T-cell (primary cell): ENCODE measurements around the gene HAGHL. TPM values are rescaled to one million over a fixed set of nuclear protein-coding genes. Genes with fewer than 3 reads are reported as not detected.

Experiments used
- ATAC-seq, 4 experiments: fragments of 200-7000 bp in 3 of 4; fragments of 150-1000 bp in 1 of 4; cut with Tn5 transposase; replicated peaks in 1 of 4; 1 replicate in 3 of 4; 2 replicates in 1 of 4; pipeline ENCODE4 v1.10.0; 2021; ENCODE audit warnings: moderate library complexity in 3 of 4, mild to moderate bottlenecking in 2 of 4, moderate number of reproducible peaks in 1 of 4
- CTCF ChIA-PET, 2 donors: fragments of 300-600 bp; sonication (Branson Sonifier 250); formaldehyde crosslinking; loops; one replicate each; lab custom pipeline; 2022; ENCODE audit warnings: antibody characterized with exemption in 2 of 2; lab: Charles Lee
- POLR2A ChIA-PET, 2 donors: fragments of 300-600 bp; sonication (Branson Sonifier 250); formaldehyde crosslinking; loops; one replicate each; lab custom pipeline; 2022; ENCODE audit warnings: antibody characterized with exemption in 2 of 2; lab: Charles Lee
- DNase-seq, 35 experiments: peaks; one replicate each; pipeline versions ENCODE4 v3.0.0 to v3.0.0-alpha.2; 2013 to 2023
- H3K27ac ChIP-seq: one replicate; pipeline ENCODE4 v1.5.1; 2013; ENCODE audit warnings: low read length
- H3K27me3 ChIP-seq, 2 experiments: replicated peaks in 1 of 2; 1 replicate in 1 of 2; 2 replicates in 1 of 2; pipeline versions ENCODE4 v1.6.1 to v1.7.0; 2013; ENCODE audit warnings: low read length in 1 of 2, mixed read lengths in 1 of 2; ENCODE audit not compliant: control insufficient read depth in 2 of 2, insufficient read depth in 2 of 2; ENCODE audit errors: extremely low read depth in 1 of 2
- H3K36me3 ChIP-seq, 2 donors: 1 replicate in 1 of 2; 2 replicates in 1 of 2; pipeline versions ENCODE4 v1.6.1 to v1.7.0; 2013; ENCODE audit warnings: low read length in 1 of 2; ENCODE audit not compliant: control insufficient read depth in 2 of 2, insufficient read depth in 1 of 2; ENCODE audit errors: extremely low read depth in 1 of 2
- H3K4me1 ChIP-seq, 2 experiments: 1 replicate in 1 of 2; 2 replicates in 1 of 2; pipeline versions ENCODE4 v1.6.1 to v1.7.0; 2013; ENCODE audit warnings: low read length in 2 of 2, mixed read lengths in 1 of 2; ENCODE audit not compliant: insufficient read depth in 2 of 2, control insufficient read depth in 1 of 2; ENCODE audit errors: extremely low read depth in 1 of 2
- H3K4me3 ChIP-seq, 2 donors: 1 replicate in 1 of 2; 2 replicates in 1 of 2; pipeline versions ENCODE4 v1.5.1 to v1.7.0; 2013; ENCODE audit warnings: mild to moderate bottlenecking in 2 of 2, low read length in 1 of 2, moderate library complexity in 1 of 2; ENCODE audit not compliant: control insufficient read depth in 1 of 2; ENCODE audit errors: extremely low read depth in 1 of 2
- H3K9me3 ChIP-seq: 2 replicates; pipeline ENCODE4 v1.7.0; 2013
- H3K27ac Mint-ChIP-seq, 2 donors: one replicate each; pipeline ENCODE4 v1.8.0; 2020 to 2021; ENCODE audit warnings: mild to moderate bottlenecking in 2 of 2, mixed read lengths in 2 of 2
- H3K27me3 Mint-ChIP-seq, 2 donors: one replicate each; pipeline ENCODE4 v1.8.0; 2021 to 2022; ENCODE audit warnings: mixed read lengths in 2 of 2
- H3K36me3 Mint-ChIP-seq: one replicate; pipeline ENCODE4 v1.8.0; 2021; ENCODE audit warnings: mixed read lengths
- H3K4me1 Mint-ChIP-seq, 3 donors: one replicate each; pipeline ENCODE4 v1.8.0; 2020 to 2022; ENCODE audit warnings: mixed read lengths in 3 of 3, mild to moderate bottlenecking in 1 of 3
- H3K4me3 Mint-ChIP-seq, 3 donors: one replicate each; pipeline ENCODE4 v1.8.0; 2020 to 2022; ENCODE audit warnings: mild to moderate bottlenecking in 3 of 3, mixed read lengths in 3 of 3, moderate library complexity in 3 of 3
- H3K9me3 Mint-ChIP-seq, 3 donors: one replicate each; pipeline ENCODE4 v1.8.0; 2020 to 2022; ENCODE audit warnings: mixed read lengths in 3 of 3
- WGBS: methylation state at CpG from one replicate; pipeline ENCODE4 v1.1.5; 2013; ENCODE audit warnings: missing lambda C conversion rate; ENCODE audit not compliant: insufficient coverage; 5-methylcytosine and 5-hydroxymethylcytosine counted together
- total RNA-seq, 35 experiments: library from RNA in 6 of 35; stranded (reverse) in 6 of 35; fragments of 120-200 nt in 1 of 35; gene quantifications; one replicate each; pipeline versions ENCODE4 v1.2.1 to v1.2.4 and lab custom pipeline; 2013 to 2026

HAGHL gene
- total RNA-seq, 5 donors from 2014 or later (not counting 1 experiment from before 2014, with no cell fraction given) = 9.9 to 50.1 (median 31.6) TPM

GRCh38 chr16:764848-765487 is 38.1 kb downstream of the HAGHL start:
- 94% methylated on average over 32 of the region's 38 CpGs for WGBS
- H3K36me3 ChIP-seq = no peaks in the 10 kb centered on the region
- no peaks in the 10 kb centered on the region for H3K9me3 ChIP-seq
- DNase-seq (no peak), ATAC-seq (no peak)
- H3K4me1 ChIP-seq = no peaks in the 10 kb centered on the region
- peaks cover 0 to 47% of the 10 kb centered on the region in 2 experiments for H3K27me3 ChIP-seq
- no peak overlapping the region for H3K27ac ChIP-seq
- ChIA-PET POLR2A (no interaction called here), CTCF (no interaction called here)
- no peaks in the 10 kb centered on the region for H3K36me3 Mint-ChIP-seq
- H3K4me3 ChIP-seq = no peak overlapping the region
- H3K9me3 Mint-ChIP-seq = no peaks in the 10 kb centered on the region
- no peak overlapping the region for H3K27ac Mint-ChIP-seq
- H3K4me3 Mint-ChIP-seq = no peak overlapping the region
- H3K27me3 Mint-ChIP-seq = peaks cover 0 to 2% of the 10 kb centered on the region in 2 donors
- no peaks in the 10 kb centered on the region for H3K4me1 Mint-ChIP-seq

GRCh38 chr16:765488-765865 is 38.6 kb downstream of the HAGHL start:
- Histone ChIP-seq H3K9me3 (no peaks in the 10 kb centered on the region), H3K27ac (no peak overlapping the region), H3K4me1 (no peaks in the 10 kb centered on the region), H3K27me3 (peaks cover 0 to 49% of the 10 kb centered on the region in 2 experiments), H3K36me3 (no peaks in the 10 kb centered on the region), H3K4me3 (no peak overlapping the region)
- no peak for DNase-seq
- H3K27me3 Mint-ChIP-seq = peaks cover 0 to 2% of the 10 kb centered on the region in 2 donors
- POLR2A ChIA-PET = no interaction called here
- H3K36me3 Mint-ChIP-seq = no peaks in the 10 kb centered on the region
- H3K4me3 Mint-ChIP-seq = no peak overlapping the region
- 89% methylated on average over 27 of the region's 29 CpGs for WGBS
- no peaks in the 10 kb centered on the region for H3K9me3 Mint-ChIP-seq
- ATAC-seq = no peak
- no peak overlapping the region for H3K27ac Mint-ChIP-seq
- no peaks in the 10 kb centered on the region for H3K4me1 Mint-ChIP-seq
- CTCF ChIA-PET = interaction anchor here in 1 of 2 donors (0.7 kb wide), 1 partner anchor 26 kb away, joined by 3 read pairs; no protein-coding TSS in a partner anchor

GRCh38 chr16:766008-766819 is 39.3 kb downstream of the HAGHL start:
- no peaks in the 10 kb centered on the region for H3K9me3 Mint-ChIP-seq
- Histone ChIP-seq H3K36me3 (no peaks in the 10 kb centered on the region), H3K27ac (no peak overlapping the region), H3K4me1 (no peaks in the 10 kb centered on the region), H3K27me3 (peaks cover 0 to 46% of the 10 kb centered on the region in 2 experiments), H3K9me3 (no peaks in the 10 kb centered on the region), H3K4me3 (no peak overlapping the region)
- POLR2A ChIA-PET = no interaction called here
- H3K4me1 Mint-ChIP-seq = no peaks in the 10 kb centered on the region
- CTCF ChIA-PET = interaction anchor here in 1 of 2 donors (0.7 kb wide), 1 partner anchor 25 kb away, joined by 3 read pairs; no protein-coding TSS in a partner anchor
- H3K4me3 Mint-ChIP-seq = no peak overlapping the region
- 85% methylated on average over 26 of the region's 29 CpGs for WGBS
- no peak for DNase-seq
- H3K27me3 Mint-ChIP-seq = peaks cover 0 to under 1% of the 10 kb centered on the region in 2 donors
- H3K27ac Mint-ChIP-seq = no peak overlapping the region
- no peaks in the 10 kb centered on the region for H3K36me3 Mint-ChIP-seq
- no peak for ATAC-seq

DNA sequence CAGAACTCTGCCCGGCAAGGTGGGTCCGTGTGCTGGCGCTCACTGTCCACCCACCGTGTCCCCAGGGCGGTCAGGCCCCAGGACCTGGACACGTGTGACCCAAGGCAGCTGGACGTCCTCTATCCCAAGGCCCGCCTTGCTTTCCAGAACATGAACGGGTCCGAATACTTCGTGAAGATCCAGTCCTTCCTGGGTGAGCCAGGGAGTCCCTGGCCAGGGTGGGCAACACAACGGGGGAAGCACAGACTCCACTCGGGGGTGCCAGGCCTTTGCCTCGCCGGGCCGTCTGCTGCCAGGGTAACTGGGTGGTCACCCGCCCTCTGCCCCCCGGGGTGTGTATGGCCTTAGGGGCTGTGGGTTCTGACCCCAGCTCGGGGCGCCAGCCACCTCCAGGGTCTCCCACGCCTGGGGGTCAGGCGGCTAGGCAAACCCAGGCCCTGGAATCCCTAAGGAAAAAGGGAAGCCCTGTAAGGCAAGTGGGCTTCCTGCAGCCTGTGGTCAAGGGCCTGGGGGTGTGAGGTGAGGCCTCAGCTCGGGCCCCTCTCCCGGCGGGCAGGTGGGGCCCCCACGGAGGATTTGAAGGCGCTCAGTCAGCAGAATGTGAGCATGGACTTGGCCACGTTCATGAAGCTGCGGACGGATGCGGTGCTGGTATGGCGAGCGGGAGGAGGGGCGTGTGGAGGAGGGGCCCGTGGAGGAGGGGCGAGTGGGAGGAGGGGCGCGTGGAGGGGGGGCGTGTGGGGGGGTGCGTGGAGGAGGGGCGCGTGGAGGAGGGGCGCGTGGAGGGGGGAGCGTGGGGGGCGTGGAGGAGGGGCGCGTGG is 40.1 kb downstream of the HAGHL start:
- peaks cover 0 to 4% of the 10 kb centered on the region in 2 donors for H3K27me3 Mint-ChIP-seq
- no peak overlapping the region for H3K27ac Mint-ChIP-seq
- Histone ChIP-seq H3K4me1 (no peaks in the 10 kb centered on the region), H3K9me3 (no peaks in the 10 kb centered on the region), H3K36me3 (no peaks in the 10 kb centered on the region), H3K4me3 (no peak overlapping the region), H3K27ac (no peak overlapping the region), H3K27me3 (peaks cover 0 to 45% of the 10 kb centered on the region in 2 experiments)
- 70% methylated on average over 30 of the region's 48 CpGs for WGBS
- H3K4me3 Mint-ChIP-seq = no peak overlapping the region
- ChIA-PET CTCF (no interaction called here), POLR2A (no interaction called here)
- ATAC-seq (no peak), DNase-seq (no peak)
- H3K9me3 Mint-ChIP-seq = no peaks in the 10 kb centered on the region
- H3K36me3 Mint-ChIP-seq = no peaks in the 10 kb centered on the region
- no peaks in the 10 kb centered on the region for H3K4me1 Mint-ChIP-seq

DNA sequence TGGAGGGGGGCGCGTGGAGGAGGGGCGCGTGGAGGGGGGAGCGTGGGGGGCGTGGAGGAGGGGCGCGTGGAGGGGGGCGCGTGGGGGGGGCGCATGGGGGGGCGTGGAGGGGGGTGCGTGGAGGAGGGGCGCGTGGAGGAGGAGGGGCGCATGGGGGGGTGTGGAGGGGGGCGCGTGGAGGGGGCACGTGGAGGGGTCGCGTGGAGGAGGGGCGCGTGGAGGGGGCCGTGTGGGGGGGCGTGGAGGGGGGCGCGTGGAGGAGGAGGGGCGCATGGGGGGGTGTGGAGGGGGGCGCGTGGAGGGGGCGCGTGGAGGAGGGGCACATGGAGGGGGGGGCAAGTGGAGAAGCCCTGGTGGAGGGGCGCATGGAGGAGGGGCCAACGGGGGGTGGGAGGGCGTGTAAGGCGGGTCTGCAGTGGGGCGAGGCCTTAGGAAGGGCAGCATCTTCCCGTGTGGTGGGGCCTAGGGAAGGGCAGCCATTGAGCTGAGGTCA is 40.9 kb downstream of the HAGHL start:
- peaks cover 0 to 46% of the 10 kb centered on the region in 2 experiments for H3K27me3 ChIP-seq
- ChIA-PET CTCF (no interaction called here), POLR2A (no interaction called here)
- no peak overlapping the region for H3K27ac ChIP-seq
- Mint-ChIP-seq H3K36me3 (no peaks in the 10 kb centered on the region), H3K27me3 (peaks cover 0 to 4% of the 10 kb centered on the region in 2 donors), H3K4me3 (no peak overlapping the region), H3K4me1 (no peaks in the 10 kb centered on the region), H3K27ac (no peak overlapping the region), H3K9me3 (no peaks in the 10 kb centered on the region)
- DNase-seq = no peak
- WGBS = 57% methylated on average over 2 of the region's 38 CpGs
- H3K9me3 ChIP-seq = no peaks in the 10 kb centered on the region
- H3K36me3 ChIP-seq = no peaks in the 10 kb centered on the region
- no peak for ATAC-seq
- H3K4me1 ChIP-seq = no peaks in the 10 kb centered on the region
- no peak overlapping the region for H3K4me3 ChIP-seq

DNA sequence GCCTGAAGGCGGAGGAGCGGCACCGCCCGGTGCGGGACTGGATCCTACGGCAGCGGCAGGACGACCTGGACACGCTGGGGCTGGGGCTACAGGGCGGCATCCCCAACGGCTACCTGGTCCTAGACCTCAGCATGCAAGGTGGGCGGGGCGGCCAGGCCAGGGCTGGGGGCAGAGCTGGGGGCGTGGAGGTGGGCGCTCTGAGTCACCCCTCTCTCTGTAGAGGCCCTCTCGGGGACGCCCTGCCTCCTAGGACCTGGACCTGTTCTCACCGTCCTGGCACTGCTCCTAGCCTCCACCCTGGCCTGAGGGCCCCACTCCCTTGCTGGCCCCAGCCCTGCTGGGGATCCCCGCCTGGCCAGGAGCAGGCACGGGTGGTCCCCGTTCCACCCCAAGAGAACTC is 41.5 kb downstream of the HAGHL start:
- H3K27ac Mint-ChIP-seq = no peak overlapping the region
- 70% methylated on average over 11 of the region's 21 CpGs for WGBS
- DNase-seq (no peak), ATAC-seq (no peak)
- Histone ChIP-seq H3K4me1 (no peaks in the 10 kb centered on the region), H3K4me3 (no peak overlapping the region), H3K9me3 (no peaks in the 10 kb centered on the region), H3K27ac (no peak overlapping the region), H3K36me3 (no peaks in the 10 kb centered on the region), H3K27me3 (peaks cover 0 to 41% of the 10 kb centered on the region in 2 experiments)
- ChIA-PET CTCF (no interaction called here), POLR2A (no interaction called here)
- no peaks in the 10 kb centered on the region for H3K9me3 Mint-ChIP-seq
- H3K4me3 Mint-ChIP-seq = no peak overlapping the region
- peaks cover 0 to 4% of the 10 kb centered on the region in 2 donors for H3K27me3 Mint-ChIP-seq
- no peaks in the 10 kb centered on the region for H3K4me1 Mint-ChIP-seq
- H3K36me3 Mint-ChIP-seq = no peaks in the 10 kb centered on the region
